Right cardiac atrium (tissue), 5 donors: ENCODE data around the gene TMEM164. TPM values are rescaled to one million over a fixed set of nuclear protein-coding genes. Genes with fewer than 3 reads are reported as not detected.

Source experiments
- ATAC-seq, 2 donors: fragments of 200-7000 bp; cut with Tn5 transposase; one replicate each; pipeline versions ENCODE4 v1.8.0 to v1.9.1; 2020; ENCODE audit warnings: moderate library complexity in 2 of 2, mild to moderate bottlenecking in 1 of 2
- DNase-seq, 3 donors: peaks; one replicate each; pipeline ENCODE4 v3.0.0-alpha.2; 2020
- H3K27ac ChIP-seq: one replicate; pipeline ENCODE4 v1.5.1; 2013; ENCODE audit warnings: mild to moderate bottlenecking, low read length, control low read depth, moderate library complexity
- H3K27me3 ChIP-seq: one replicate; pipeline ENCODE4 v1.6.1; 2013; ENCODE audit not compliant: control insufficient read depth, insufficient read depth
- H3K4me1 ChIP-seq: one replicate; pipeline ENCODE4 v1.6.1; 2013; ENCODE audit warnings: low read length; ENCODE audit not compliant: control insufficient read depth, insufficient read depth
- H3K4me3 ChIP-seq: one replicate; pipeline ENCODE4 v1.5.1; 2013; ENCODE audit warnings: low read length, control low read depth
- H3K9me3 ChIP-seq: one replicate; pipeline ENCODE4 v1.6.1; 2013; ENCODE audit warnings: low read length; ENCODE audit not compliant: control insufficient read depth
- WGBS: extraction: QIAGEN DNeasy Blood & Tissue Kit; methylation state at CpG from one replicate; pipeline ENCODE4 v1.1.7; 2013; 5-methylcytosine and 5-hydroxymethylcytosine counted together
- intact Hi-C, 4 donors: fragments of 100-400 bp; cut with DNase I; formaldehyde crosslinking; loops; one replicate each; pipeline versions ENCODE4 v1.11.0 to v1.14.0; 2022 to 2023
- polyA plus RNA-seq: library from polyadenylated mRNA; stranded (reverse); fragments of 200-250 nt; gene quantifications from one replicate; pipeline ENCODE4 v1.2.3, GENCODE V29; 2013
- total RNA-seq, 4 donors: library from RNA; stranded (reverse); fragmentation: NEBNext Ultra II Directional; extraction: Animal tissue kit (Norgen Biotek cat#: 25700); gene quantifications; one replicate each; pipeline ENCODE4 v1.2.1, GENCODE V29; 2021
- donor health status: healthy with polysubstance abuse.
- donor health status: DM: no; HTN: yes; CAD: no.
- donor health status: DM: no; HTN: no; CAD: no.
- donor health status: DM: no; HTN: yes; CAD: no; lungs with severe emphysema.
- donor health status: DM: yes; HTN: yes; CAD: no.

Gene TMEM164
- total and polyA plus RNA-seq, 5 donors = 17.6 to 37.5 (median 31.5) TPM

DNA sequence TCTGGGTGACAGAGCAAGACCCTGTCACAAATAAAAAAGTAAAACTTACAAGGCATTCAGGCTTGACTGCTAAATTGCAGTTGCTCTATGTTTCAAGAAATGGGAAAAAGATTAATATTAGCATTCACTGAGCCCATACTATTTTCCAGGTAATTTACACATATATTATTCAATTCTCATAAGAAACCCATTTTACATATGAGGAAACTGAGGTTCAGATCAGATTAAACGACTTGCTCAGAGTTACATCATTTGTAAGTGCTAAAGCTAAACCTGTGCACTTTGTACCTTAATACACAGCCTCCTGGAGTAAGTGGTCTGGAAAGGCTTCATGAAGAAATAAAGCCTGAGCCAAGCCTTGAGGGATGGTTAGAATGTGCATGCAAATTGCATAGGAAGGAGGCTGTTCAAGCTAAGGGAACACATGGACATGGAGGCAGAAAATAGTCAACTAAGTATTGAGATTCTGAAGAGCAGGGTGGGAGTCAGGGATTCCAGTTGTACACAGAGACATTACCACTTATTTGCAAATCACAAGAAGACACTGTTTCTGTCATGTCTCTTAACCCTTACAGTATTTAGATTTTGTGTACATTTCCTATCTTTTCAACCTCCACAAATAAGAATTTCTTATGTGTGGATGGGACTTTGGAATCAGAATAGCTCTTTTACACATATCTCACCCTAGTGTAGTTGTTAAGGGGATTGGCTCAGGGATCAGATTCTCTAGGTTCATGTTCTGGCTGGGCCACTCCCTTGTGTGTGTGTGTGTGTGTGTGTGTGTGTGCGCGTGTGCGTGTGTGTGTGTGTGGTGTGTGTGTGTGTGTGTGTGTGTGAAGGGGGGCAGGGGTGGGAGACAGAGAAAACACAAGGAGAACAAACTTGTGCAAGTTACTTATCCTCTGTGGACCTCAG is 113.4 kb downstream of the TMEM164 start:
- DNase-seq (no peak), ATAC-seq (no peak)
- intact Hi-C loops = no loop called here
- no peaks in the 10 kb centered on the region for H3K27me3 ChIP-seq
- H3K4me1 ChIP-seq = no peaks in the 10 kb centered on the region
- H3K4me3 ChIP-seq = no peak overlapping the region
- WGBS = 93% methylated on average over 4 of the region's 4 CpGs
- no peak overlapping the region for H3K27ac ChIP-seq
- H3K9me3 ChIP-seq = no peaks in the 10 kb centered on the region

DNA sequence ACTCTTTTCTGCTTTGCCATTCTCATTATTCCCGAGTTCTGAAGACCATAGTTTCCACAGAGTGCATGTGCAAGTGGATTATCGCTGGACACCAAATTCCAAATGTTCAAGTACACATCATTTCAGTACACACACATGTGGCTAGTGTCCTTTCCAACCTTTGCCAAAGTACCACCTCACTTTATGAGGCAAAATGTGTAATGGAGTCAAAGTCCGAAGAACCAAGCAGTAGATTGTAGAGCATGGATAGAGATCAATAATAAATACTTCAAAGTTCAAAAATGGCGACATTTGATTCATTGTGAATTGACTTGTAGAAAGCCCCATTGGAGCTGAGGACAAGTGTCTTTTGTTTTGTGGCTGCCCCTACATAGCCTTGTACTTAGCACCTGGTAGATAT is 115.6 kb downstream of the TMEM164 start:
- no peak for ATAC-seq
- Histone ChIP-seq H3K4me3 (no peak overlapping the region), H3K27ac (no peak overlapping the region), H3K4me1 (no peaks in the 10 kb centered on the region), H3K9me3 (no peaks in the 10 kb centered on the region), H3K27me3 (no peaks in the 10 kb centered on the region)
- whole genome bisulfite sequencing = 95% methylated on average over 4 of the region's 4 CpGs
- intact Hi-C loops = no loop called here
- DNase-seq = no peak

DNA sequence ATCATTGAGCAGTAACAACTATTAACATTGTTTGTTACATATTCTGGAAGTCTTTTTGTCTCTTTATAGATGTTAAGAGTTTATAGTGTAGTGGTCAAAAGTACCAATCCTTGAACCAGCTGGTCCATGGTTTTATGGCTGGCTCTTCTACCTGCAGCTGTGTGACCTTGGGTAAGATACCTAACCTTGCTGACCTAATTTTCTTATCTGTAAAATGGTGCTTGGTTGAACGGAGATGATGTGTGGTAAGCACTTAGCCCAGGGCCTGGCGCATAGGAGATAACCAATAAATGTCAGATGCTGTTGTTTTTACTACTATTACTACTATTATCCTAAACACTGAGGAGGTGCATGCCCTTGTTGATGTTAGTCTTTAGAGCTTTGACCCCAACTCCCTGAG is 116.6 kb downstream of the TMEM164 start:
- Histone ChIP-seq H3K27me3 (no peaks in the 10 kb centered on the region), H3K27ac (no peak overlapping the region), H3K9me3 (no peaks in the 10 kb centered on the region), H3K4me3 (no peak overlapping the region), H3K4me1 (no peaks in the 10 kb centered on the region)
- intact Hi-C loops = no loop called here
- WGBS = 69% methylated on average over 2 of the region's 2 CpGs
- no peak for ATAC-seq
- DNase-seq = no peak

DNA sequence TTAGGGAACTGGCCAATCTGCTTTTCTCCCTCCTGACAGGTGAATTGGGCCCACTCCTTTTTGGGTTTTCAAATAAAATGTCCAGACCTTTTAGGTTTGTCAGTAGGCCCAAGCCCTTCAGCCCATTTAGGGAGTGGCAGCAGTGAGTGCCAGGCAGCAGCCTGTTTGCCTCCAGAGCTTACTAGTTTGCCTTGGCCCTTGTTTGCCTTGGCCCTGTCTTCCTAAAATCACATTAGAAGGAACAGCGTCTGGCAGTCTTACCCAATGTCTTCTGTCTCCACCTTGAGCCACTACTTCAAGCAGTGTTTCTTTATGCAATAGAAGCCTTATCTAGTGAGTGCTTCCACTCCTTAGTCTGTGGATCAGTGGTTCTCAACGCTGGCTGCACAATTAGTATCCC is 117.1 kb downstream of the TMEM164 start:
- DNase-seq = peak in 1 of 3 donors; percentile 40
- H3K27me3 ChIP-seq = no peaks in the 10 kb centered on the region
- 48% methylated on average over 2 of the region's 2 CpGs for WGBS
- H3K4me1 ChIP-seq = no peaks in the 10 kb centered on the region
- peak; percentile 52 to 63 for ATAC-seq
- intact Hi-C loops = no loop called here
- H3K27ac ChIP-seq = no peak overlapping the region
- H3K4me3 ChIP-seq = no peak overlapping the region
- no peaks in the 10 kb centered on the region for H3K9me3 ChIP-seq

DNA sequence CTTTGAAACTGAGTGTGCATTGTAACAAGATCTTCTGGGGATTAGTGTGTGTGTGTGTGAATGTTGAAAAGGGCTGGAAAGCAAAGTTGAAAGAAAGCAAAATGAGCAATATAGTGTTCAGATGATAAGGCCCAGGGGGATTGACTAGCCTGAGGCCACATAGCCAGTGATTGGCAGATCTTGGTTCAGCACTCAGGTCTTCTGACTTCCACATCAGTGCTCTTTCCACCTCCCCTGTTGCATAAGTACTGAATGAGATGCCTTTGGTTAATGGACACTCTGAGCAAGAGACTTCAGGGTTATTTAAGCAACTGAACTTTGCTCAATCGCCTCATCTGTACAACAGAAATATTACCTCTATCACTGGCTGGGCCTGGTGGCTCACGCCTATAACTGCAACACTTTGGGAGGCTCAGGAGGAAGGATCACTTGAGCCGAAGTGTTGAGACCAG is 120.4 kb downstream of the TMEM164 start:
- no peak for DNase-seq
- Histone ChIP-seq H3K4me3 (no peak overlapping the region), H3K27ac (no peak overlapping the region), H3K9me3 (no peaks in the 10 kb centered on the region), H3K27me3 (no peaks in the 10 kb centered on the region), H3K4me1 (peaks cover 4% of the 10 kb centered on the region)
- no peak for ATAC-seq
- intact Hi-C loops = no loop called here
- WGBS = 95% methylated on average over 3 of the region's 3 CpGs

DNA sequence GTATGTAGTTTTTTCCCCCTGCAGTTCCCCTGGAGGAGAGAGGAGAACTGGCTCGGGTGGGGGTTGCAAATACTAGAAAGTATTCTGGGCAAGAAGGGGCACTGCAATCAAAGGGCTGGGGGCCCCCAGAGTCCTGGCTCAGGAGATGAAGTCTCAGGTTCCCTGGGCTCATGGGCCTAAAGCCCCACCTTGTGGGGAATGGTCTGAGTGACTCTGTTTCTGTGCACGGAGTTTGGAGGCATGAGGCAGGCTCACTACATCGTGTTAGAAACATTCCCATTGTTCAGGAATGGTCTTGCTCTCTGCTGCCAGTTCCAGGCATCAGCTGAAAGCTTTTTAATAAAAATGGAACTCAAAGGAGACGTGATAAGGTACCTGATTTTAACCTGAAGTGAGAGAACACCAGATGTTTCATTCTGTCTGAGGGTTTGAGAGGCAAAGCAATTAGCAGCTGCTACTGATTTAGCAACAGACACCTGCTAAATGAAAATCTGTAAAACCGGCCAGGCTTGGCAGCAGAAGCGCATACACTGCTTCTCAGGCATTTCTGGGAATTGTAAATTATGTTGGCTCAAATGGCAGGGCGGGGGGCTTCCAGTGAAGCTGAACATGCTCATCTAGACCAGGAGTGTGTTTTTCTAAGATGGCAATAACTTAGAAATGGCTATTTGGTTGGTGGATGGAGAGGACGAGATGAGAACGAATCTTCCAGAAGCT is 122.7 kb downstream of the TMEM164 start:
- no peaks in the 10 kb centered on the region for H3K27me3 ChIP-seq
- 52% methylated on average over 9 of the region's 9 CpGs for WGBS
- peak; percentile 32 to 51 for ATAC-seq
- H3K27ac ChIP-seq = no peak overlapping the region
- peaks cover 4% of the 10 kb centered on the region for H3K4me1 ChIP-seq
- intact Hi-C loops = no loop called here
- no peak overlapping the region for H3K4me3 ChIP-seq
- DNase-seq = no peak
- no peaks in the 10 kb centered on the region for H3K9me3 ChIP-seq

DNA sequence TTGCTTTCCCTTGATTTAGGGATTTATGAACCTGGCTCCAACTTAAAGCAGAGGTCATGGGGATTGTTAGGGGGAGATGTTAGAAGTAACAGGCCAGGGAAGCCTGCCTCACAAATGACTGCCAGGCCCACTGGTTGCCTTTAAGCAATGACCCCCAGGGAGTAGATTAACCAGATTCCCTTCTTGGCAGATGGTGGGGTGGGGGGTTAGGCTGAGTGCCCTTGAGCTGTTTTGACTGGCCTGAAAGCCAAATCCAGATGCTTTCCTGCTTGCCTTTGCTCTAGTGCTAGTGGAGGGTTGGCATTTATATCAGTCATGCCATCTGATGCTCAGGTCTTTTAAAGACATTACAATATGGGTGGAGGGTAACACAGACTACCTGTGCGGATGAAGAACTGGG is 128.1 kb downstream of the TMEM164 start:
- intact Hi-C loops = no loop called here
- Histone ChIP-seq H3K4me3 (no peak overlapping the region), H3K9me3 (no peaks in the 10 kb centered on the region), H3K4me1 (peaks cover 3% of the 10 kb centered on the region), H3K27ac (no peak overlapping the region), H3K27me3 (no peaks in the 10 kb centered on the region)
- 97% methylated on average over 1 of the region's 1 CpG for WGBS
- ATAC-seq (no peak), DNase-seq (no peak)

DNA sequence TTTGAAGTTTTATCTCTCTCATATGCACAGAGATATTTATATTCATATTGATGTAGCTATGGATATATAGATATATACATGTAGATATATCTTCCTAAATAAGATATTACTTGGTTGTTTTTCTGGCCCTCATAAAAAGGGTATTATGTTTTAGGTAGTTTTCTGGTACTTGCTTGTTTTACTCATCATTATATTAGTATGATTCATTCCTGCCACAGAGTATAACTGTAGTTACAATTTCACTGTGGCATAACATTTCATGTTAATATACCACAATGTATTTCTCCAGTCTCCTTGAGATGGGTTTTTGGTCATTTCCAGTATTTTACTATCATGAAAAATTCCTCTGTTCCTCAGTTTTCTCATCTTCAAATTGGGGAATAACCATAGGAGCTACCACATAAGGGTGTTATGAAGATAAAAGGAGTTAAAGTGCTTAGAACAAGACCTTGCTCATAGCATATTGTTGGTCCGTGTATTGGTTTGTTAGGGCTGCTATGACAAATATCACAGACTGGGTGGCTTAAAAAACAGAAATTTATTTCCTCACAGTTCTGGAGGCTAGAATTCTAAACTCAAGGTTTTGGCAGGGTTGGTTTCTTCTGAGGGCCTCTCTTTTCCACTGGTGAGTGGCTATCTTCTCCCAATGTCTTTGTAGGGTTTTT is 129.7 kb downstream of the TMEM164 start:
- no peaks in the 10 kb centered on the region for H3K9me3 ChIP-seq
- 98% methylated on average over 1 of the region's 1 CpG for WGBS
- no peak overlapping the region for H3K27ac ChIP-seq
- no peak overlapping the region for H3K4me3 ChIP-seq
- ATAC-seq (no peak), DNase-seq (no peak)
- no peaks in the 10 kb centered on the region for H3K4me1 ChIP-seq
- intact Hi-C loops = no loop called here
- no peaks in the 10 kb centered on the region for H3K27me3 ChIP-seq

DNA sequence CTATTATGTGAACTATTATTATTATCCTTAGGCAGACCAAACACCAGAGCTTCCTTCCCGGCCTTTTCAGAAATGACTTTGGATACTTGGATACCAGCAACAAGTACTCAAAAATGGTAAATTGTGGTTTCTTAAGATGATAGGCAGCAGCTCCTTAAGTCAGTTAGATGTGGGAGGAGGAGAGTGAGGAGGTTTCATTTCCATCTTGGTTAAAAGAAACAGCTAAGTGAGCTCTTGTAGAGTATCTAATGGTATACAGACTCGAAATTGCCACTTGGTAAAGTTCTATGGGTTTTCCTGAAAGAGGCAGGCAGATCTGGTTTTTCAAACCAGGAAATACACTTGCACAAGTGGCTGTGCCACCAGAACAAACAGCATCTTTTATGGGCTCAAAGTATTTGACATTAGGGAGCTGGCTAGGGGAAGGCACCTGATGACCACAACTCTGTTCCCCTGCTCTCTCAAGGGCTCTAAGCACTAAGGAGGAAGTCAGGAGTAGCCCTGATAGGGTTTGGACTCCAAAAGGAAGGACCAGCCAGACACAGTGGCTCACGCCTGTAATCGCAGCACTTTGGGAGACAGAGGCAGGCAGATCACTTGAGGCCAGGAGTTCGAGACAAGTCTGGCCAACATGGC is 130.9 kb downstream of the TMEM164 start:
- H3K9me3 ChIP-seq = no peaks in the 10 kb centered on the region
- H3K4me1 ChIP-seq = peaks cover 2% of the 10 kb centered on the region
- DNase-seq (no peak), ATAC-seq (no peak)
- intact Hi-C loops = no loop called here
- no peaks in the 10 kb centered on the region for H3K27me3 ChIP-seq
- H3K27ac ChIP-seq = no peak overlapping the region
- no peak overlapping the region for H3K4me3 ChIP-seq
- WGBS = 89% methylated on average over 5 of the region's 5 CpGs

DNA sequence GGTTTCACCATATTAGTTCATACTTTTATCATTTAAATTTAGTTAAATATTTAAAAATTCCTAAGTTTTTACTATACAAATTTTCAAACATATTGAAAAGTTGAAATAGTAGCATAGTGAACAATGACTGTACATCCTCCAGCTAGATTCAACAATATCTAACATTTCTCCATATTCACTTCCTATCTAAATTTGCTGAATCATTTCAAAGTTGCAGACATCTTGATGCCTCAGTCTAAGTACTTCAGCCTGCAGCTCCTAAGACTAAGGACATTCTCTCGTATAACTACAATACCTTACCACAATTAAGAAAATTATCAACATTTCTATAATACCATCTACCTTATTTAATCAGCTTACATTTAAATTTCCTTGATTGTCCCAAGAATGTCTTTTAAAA is 132.7 kb downstream of the TMEM164 start:
- ATAC-seq (no peak), DNase-seq (no peak)
- Histone ChIP-seq H3K27me3 (no peaks in the 10 kb centered on the region), H3K4me1 (peaks cover 2% of the 10 kb centered on the region), H3K9me3 (no peaks in the 10 kb centered on the region), H3K4me3 (no peak overlapping the region), H3K27ac (no peak overlapping the region)
- 97% methylated on average over 1 of the region's 1 CpG for WGBS
- intact Hi-C loops = no loop called here
